Activated naive CD4-positive, alpha-beta T cell treated with anti-CD3 and anti-CD28 coated beads for 36 hours (primary cell): Measurements from ENCODE around the gene PSTK. TPM values are rescaled to one million over a fixed set of nuclear protein-coding genes. Genes with fewer than 3 reads are reported as not detected.

Source experiments
- CTCF ChIA-PET: fragments of 350-600 bp; sonication (Branson Sonifier 250); formaldehyde crosslinking; loops from one replicate; lab custom pipeline; 2021; ENCODE audit warnings: antibody characterized with exemption; lab: Charles Lee
- DNase-seq: peaks from one replicate; pipeline ENCODE4 v3.0.0-alpha.2; 2020
- H3K27ac Mint-ChIP-seq: one replicate; pipeline ENCODE4 v1.8.0; 2021; ENCODE audit warnings: mild to moderate bottlenecking, mixed read lengths
- H3K27me3 Mint-ChIP-seq: one replicate; pipeline ENCODE4 v1.8.0; 2021; ENCODE audit warnings: low read depth, mixed read lengths
- H3K36me3 Mint-ChIP-seq: one replicate; pipeline ENCODE4 v1.8.0; 2021; ENCODE audit warnings: low read depth, mixed read lengths
- H3K4me1 Mint-ChIP-seq: one replicate; pipeline ENCODE4 v1.8.0; 2021; ENCODE audit warnings: low read depth, mixed read lengths
- H3K4me3 Mint-ChIP-seq: one replicate; pipeline ENCODE4 v1.8.0; 2021; ENCODE audit warnings: mild to moderate bottlenecking, moderate library complexity, mixed read lengths
- H3K9me3 Mint-ChIP-seq: one replicate; pipeline ENCODE4 v1.8.0; 2021; ENCODE audit warnings: mixed read lengths
- intact Hi-C: fragments of 100-400 bp; cut with micrococcal nuclease; formaldehyde crosslinking; loops from one replicate; pipeline ENCODE4 v1.15.1; 2023
- total RNA-seq, 2 experiments: library from RNA; stranded (reverse); gene quantifications; one replicate each; pipeline ENCODE4 v1.2.3, GENCODE V29; 2021

The PSTK gene
- total RNA-seq, 2 experiments from 2014 or later: 3.9 to 4.2 TPM

GRCh38 chr10:122966879-122967278 lies 13.3 kb upstream of the PSTK start:
- Mint-ChIP-seq H3K4me1 (no peaks in the 10 kb centered on the region), H3K27me3 (peaks cover 14% of the 10 kb centered on the region), H3K4me3 (no peak overlapping the region), H3K36me3 (peaks cover 11% of the 10 kb centered on the region), H3K27ac (no peak overlapping the region), H3K9me3 (peaks cover 33% of the 10 kb centered on the region)
- CTCF ChIA-PET: no interaction called here
- no peak for DNase-seq
- intact Hi-C loops: no loop called here

GRCh38 chr10:122968698-122969097 lies 11.5 kb upstream of the PSTK start:
- H3K27me3 Mint-ChIP-seq: peaks cover 11% of the 10 kb centered on the region
- CTCF ChIA-PET: no interaction called here
- intact Hi-C loops: no loop called here
- peaks cover 33% of the 10 kb centered on the region for H3K9me3 Mint-ChIP-seq
- no peak overlapping the region for H3K27ac Mint-ChIP-seq
- no peak overlapping the region for H3K4me3 Mint-ChIP-seq
- DNase-seq: no peak
- H3K4me1 Mint-ChIP-seq: no peaks in the 10 kb centered on the region
- peaks cover 13% of the 10 kb centered on the region for H3K36me3 Mint-ChIP-seq

GRCh38 chr10:122974023-122974422 lies 6.2 kb upstream of the PSTK start:
- peaks cover 2% of the 10 kb centered on the region for H3K27me3 Mint-ChIP-seq
- DNase-seq: no peak
- peaks cover 1% of the 10 kb centered on the region for H3K36me3 Mint-ChIP-seq
- H3K27ac Mint-ChIP-seq: no peak overlapping the region
- intact Hi-C loops: no loop called here
- no peaks in the 10 kb centered on the region for H3K4me1 Mint-ChIP-seq
- CTCF ChIA-PET: no interaction called here
- H3K9me3 Mint-ChIP-seq: peaks cover under 1% of the 10 kb centered on the region
- no peak overlapping the region for H3K4me3 Mint-ChIP-seq

- DNase-seq: no peak
- H3K27ac Mint-ChIP-seq: no peak overlapping the region
- H3K4me1 Mint-ChIP-seq: no peaks in the 10 kb centered on the region
- no peaks in the 10 kb centered on the region for H3K27me3 Mint-ChIP-seq
- no peaks in the 10 kb centered on the region for H3K9me3 Mint-ChIP-seq
- H3K36me3 Mint-ChIP-seq: peaks cover 1% of the 10 kb centered on the region
- no peak overlapping the region for H3K4me3 Mint-ChIP-seq
- intact Hi-C loops: no loop called here
- CTCF ChIA-PET: no interaction called here
These were observed 5.6 kb upstream of the PSTK start for GRCh38 chr10:122974543-122975064.

- intact Hi-C loops: no loop called here
- Mint-ChIP-seq H3K4me1 (peaks cover 17% of the 10 kb centered on the region), H3K27ac (peak overlapping the region; percentile 64), H3K9me3 (no peaks in the 10 kb centered on the region), H3K4me3 (peak overlapping the region; percentile 87), H3K36me3 (peaks cover 5% of the 10 kb centered on the region), H3K27me3 (no peaks in the 10 kb centered on the region)
- no peak for DNase-seq
- CTCF ChIA-PET: interaction anchor here (0.7 to 1.8 kb wide), 6 partner anchors 9 to 170 kb away, joined by 3 to 9 read pairs (median 4); no protein-coding TSS in a partner anchor
These were observed 864 bp downstream of the PSTK start for GRCh38 chr10:122981066-122981464.

GRCh38 chr10:122983898-122984297 lies 3.7 kb downstream of the PSTK start:
- Mint-ChIP-seq H3K27ac (no peak overlapping the region), H3K9me3 (no peaks in the 10 kb centered on the region), H3K27me3 (no peaks in the 10 kb centered on the region), H3K4me3 (no peak overlapping the region), H3K36me3 (peaks cover 9% of the 10 kb centered on the region), H3K4me1 (peaks cover 17% of the 10 kb centered on the region)
- intact Hi-C loops: no loop called here
- no peak for DNase-seq
- CTCF ChIA-PET: interaction anchor here (0.6 to 1.3 kb wide), 3 partner anchors 19 to 150 kb away, joined by 3 to 4 read pairs (median 3); no protein-coding TSS in a partner anchor

GRCh38 chr10:122984708-122985107 lies 4.5 kb downstream of the PSTK start:
- Mint-ChIP-seq H3K27me3 (no peaks in the 10 kb centered on the region), H3K9me3 (no peaks in the 10 kb centered on the region), H3K4me1 (peaks cover 16% of the 10 kb centered on the region), H3K27ac (no peak overlapping the region), H3K36me3 (peaks cover 9% of the 10 kb centered on the region), H3K4me3 (no peak overlapping the region)
- intact Hi-C loops: no loop called here
- no peak for DNase-seq
- CTCF ChIA-PET: interaction anchor here (1.2 to 1.3 kb wide), 2 partner anchors 18 to 23 kb away, joined by 3 to 4 read pairs; no protein-coding TSS in a partner anchor

GRCh38 chr10:122986335-122986734 lies 6.1 kb downstream of the PSTK start:
- Mint-ChIP-seq H3K4me1 (peaks cover 5% of the 10 kb centered on the region), H3K27ac (no peak overlapping the region), H3K36me3 (peaks cover 9% of the 10 kb centered on the region), H3K27me3 (no peaks in the 10 kb centered on the region), H3K9me3 (no peaks in the 10 kb centered on the region), H3K4me3 (no peak overlapping the region)
- no peak for DNase-seq
- intact Hi-C loops: no loop called here
- CTCF ChIA-PET: interaction anchor here (0.6 kb wide), 1 partner anchor 434 kb away, joined by 4 read pairs; no protein-coding TSS in a partner anchor

GRCh38 chr10:122988501-122988900 lies 8.3 kb downstream of the PSTK start:
- Mint-ChIP-seq H3K4me1 (no peaks in the 10 kb centered on the region), H3K27me3 (no peaks in the 10 kb centered on the region), H3K9me3 (no peaks in the 10 kb centered on the region), H3K4me3 (no peak overlapping the region), H3K27ac (no peak overlapping the region), H3K36me3 (peaks cover 10% of the 10 kb centered on the region)
- intact Hi-C loops: no loop called here
- no peak for DNase-seq
- CTCF ChIA-PET: no interaction called here

GRCh38 chr10:122990278-122990677 lies 10.1 kb downstream of the PSTK start:
- Mint-ChIP-seq H3K4me3 (no peak overlapping the region), H3K9me3 (no peaks in the 10 kb centered on the region), H3K27me3 (no peaks in the 10 kb centered on the region), H3K27ac (no peak overlapping the region), H3K4me1 (no peaks in the 10 kb centered on the region), H3K36me3 (peaks cover 18% of the 10 kb centered on the region)
- intact Hi-C loops: no loop called here
- no peak for DNase-seq
- CTCF ChIA-PET: interaction anchor here (1.3 kb wide), 2 partner anchors 9 kb away, joined by 3 read pairs; no protein-coding TSS in a partner anchor

- Mint-ChIP-seq H3K27me3 (no peaks in the 10 kb centered on the region), H3K4me3 (no peak overlapping the region), H3K4me1 (no peaks in the 10 kb centered on the region), H3K36me3 (peaks cover 21% of the 10 kb centered on the region), H3K27ac (no peak overlapping the region), H3K9me3 (no peaks in the 10 kb centered on the region)
- no peak for DNase-seq
- CTCF ChIA-PET: interaction anchor here (1.5 kb wide), 1 partner anchor 11 kb away, joined by 3 read pairs; no protein-coding TSS in a partner anchor
- intact Hi-C loops: no loop called here
These were observed 11.9 kb downstream of the PSTK start for GRCh38 chr10:122992031-122992585.

- Mint-ChIP-seq H3K4me1 (no peaks in the 10 kb centered on the region), H3K4me3 (no peak overlapping the region), H3K27me3 (no peaks in the 10 kb centered on the region), H3K27ac (no peak overlapping the region), H3K9me3 (no peaks in the 10 kb centered on the region), H3K36me3 (peaks cover 26% of the 10 kb centered on the region)
- DNase-seq: no peak
- intact Hi-C loops: no loop called here
- CTCF ChIA-PET: no interaction called here
These were observed 13.7 kb downstream of the PSTK start for GRCh38 chr10:122993797-122994336.

GRCh38 chr10:122995936-122996335 lies 15.7 kb downstream of the PSTK start:
- peaks cover 26% of the 10 kb centered on the region for H3K36me3 Mint-ChIP-seq
- H3K27ac Mint-ChIP-seq: no peak overlapping the region
- CTCF ChIA-PET: no interaction called here
- H3K9me3 Mint-ChIP-seq: no peaks in the 10 kb centered on the region
- no peaks in the 10 kb centered on the region for H3K27me3 Mint-ChIP-seq
- peaks cover 14% of the 10 kb centered on the region for H3K4me1 Mint-ChIP-seq
- no peak overlapping the region for H3K4me3 Mint-ChIP-seq
- intact Hi-C loops: no loop called here
- no peak for DNase-seq
